ENCODE results near the gene TMEM86A.

GRCh38 chr11:18749681-18750319, 51.2 kb downstream of the TMEM86A start:
- TF ChIP-seq, protein P1, sequence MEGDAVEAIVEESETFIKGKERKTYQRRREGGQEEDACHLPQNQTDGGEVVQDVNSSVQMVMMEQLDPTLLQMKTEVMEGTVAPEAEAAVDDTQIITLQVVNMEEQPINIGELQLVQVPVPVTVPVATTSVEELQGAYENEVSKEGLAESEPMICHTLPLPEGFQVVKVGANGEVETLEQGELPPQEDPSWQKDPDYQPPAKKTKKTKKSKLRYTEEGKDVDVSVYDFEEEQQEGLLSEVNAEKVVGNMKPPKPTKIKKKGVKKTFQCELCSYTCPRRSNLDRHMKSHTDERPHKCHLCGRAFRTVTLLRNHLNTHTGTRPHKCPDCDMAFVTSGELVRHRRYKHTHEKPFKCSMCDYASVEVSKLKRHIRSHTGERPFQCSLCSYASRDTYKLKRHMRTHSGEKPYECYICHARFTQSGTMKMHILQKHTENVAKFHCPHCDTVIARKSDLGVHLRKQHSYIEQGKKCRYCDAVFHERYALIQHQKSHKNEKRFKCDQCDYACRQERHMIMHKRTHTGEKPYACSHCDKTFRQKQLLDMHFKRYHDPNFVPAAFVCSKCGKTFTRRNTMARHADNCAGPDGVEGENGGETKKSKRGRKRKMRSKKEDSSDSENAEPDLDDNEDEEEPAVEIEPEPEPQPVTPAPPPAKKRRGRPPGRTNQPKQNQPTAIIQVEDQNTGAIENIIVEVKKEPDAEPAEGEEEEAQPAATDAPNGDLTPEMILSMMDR (IDR thresholded peaks at IDR 0.05): no peak
- TF ChIP-seq KDM1A (IDR thresholded peaks at IDR 0.05; ENCODE audit: low read depth) (no peak), JUN (IDR thresholded peaks at IDR 0.05) (no peak), SMC3 (IDR thresholded peaks at IDR 0.05) (no peak), RAD21 (conservative IDR thresholded peaks at IDR 0.05 in 1 of 2, IDR thresholded peaks at IDR 0.05 in 1 of 2) (no peak), POLR2A (IDR thresholded peaks at IDR 0.05; ENCODE audit: low read length) (no peak), ZC3H11A (IDR thresholded peaks at IDR 0.05) (no peak)
- TF ChIP-seq, protein P2, sequence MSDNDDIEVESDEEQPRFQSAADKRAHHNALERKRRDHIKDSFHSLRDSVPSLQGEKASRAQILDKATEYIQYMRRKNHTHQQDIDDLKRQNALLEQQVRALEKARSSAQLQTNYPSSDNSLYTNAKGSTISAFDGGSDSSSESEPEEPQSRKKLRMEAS (IDR thresholded peaks at IDR 0.05): no peak
